CD4-positive, alpha-beta T cell treated with Interleukin-2 at 100 ng/mL for 4 hours (primary cell): ENCODE measurements around the gene E2F8.
A peak's percentile ranks its signal among the peaks of the same experiment; 100 is the strongest.
"Not testable (repeated sequence)": the region's sequence is repeated elsewhere in the genome, so short reads cannot be mapped to it uniquely, and the experiment has no call there.

Experiments used
- DNase-seq: peaks from one replicate; pipeline ENCODE4 v3.0.0-alpha.2; 2020; ENCODE audit warnings: low spot score

E2F8 gene

GRCh38 chr11:19240420-19241259 lies at the start of gene E2F8:
Gene E2F8 (minus strand): TSS chr11:19240945. CDS start chr11:19240121, 824 bp downstream.
- peak; percentile 86 for DNase-seq

DNA sequence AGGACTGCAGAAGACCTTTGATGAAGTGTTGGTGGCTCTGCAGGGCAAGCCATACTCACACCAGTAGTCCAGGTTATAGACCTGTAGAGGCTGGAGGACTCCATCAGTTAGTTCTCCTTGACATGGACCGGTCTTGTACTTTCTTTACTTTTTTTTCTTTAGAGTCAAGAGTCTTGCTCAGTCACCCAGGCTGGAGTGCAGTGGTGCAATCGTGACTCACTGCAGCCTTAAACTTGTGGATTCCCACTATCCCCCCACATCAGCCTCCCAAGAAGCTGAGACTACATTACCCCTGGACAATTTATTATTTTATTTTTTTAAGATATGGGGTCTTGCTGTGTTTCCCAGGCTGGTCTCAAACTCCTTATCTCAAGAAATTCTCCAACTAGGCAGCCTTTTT lies 49.6 kb upstream of the E2F8 start:
- no peak for DNase-seq

DNA sequence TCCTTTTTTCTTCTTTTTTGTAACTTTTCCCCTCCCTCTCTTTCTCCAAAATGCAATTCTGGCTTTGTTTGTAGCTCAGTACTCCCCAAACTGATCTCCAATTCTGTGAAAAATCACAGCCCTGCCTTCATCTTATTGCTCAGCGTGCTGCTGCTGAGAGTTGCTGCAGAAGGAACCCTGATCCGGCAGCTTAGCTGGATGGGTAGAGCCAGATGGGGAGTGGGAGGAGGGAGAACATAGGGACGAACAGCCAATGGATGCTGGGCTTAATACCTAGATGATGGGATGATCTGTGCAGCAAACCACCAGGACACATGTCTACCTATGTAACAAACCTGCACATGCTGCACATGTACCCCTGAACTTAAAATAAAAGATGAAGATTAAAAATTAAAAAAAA lies 47.5 kb upstream of the E2F8 start:
- DNase-seq = no peak

- no peak for DNase-seq
Observed at GRCh38 chr11:19286411-19286810, 45.7 kb upstream of the E2F8 start.

DNA sequence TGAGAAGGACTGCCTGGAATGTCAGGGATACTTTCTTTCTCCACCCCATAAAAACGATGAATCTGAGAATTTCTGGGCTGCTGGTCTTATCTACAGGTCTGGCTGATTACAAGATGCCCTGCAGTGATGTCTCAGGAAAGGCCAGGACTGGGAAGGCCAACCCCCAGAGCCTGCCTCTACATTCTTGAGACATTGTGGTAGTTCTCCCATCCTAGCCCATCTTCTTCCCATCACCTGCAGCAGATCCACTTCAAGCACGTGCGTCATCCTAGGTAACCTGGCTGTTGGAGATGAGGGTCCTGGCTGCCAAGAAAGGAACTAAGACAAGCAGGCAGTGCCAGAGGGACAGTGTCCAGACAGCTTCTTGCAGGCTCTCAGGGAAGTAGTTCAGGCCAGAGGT lies 44.1 kb upstream of the E2F8 start:
- no peak for DNase-seq

DNA sequence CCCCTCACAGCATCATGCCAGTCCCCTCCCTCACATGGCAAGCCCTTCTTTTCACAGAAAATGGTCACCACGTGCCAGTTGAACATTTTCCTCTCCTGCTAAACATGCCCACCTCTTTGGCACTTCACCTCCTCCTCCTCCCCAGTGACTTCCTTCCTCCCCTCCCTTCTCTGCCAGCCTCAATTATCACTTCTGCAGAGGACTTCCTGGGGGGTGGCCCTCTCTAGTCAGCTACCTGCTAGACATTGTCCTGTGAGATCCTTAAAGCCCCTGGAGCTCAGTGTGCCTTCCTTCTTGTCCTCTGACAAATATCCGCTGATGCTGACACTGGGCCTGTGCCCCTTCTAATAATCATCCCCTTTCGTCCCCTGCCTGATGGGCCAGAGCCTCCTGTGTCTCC lies 43.2 kb upstream of the E2F8 start:
- peak; percentile 19 for DNase-seq

GRCh38 chr11:19281555-19281954 lies 40.8 kb upstream of the E2F8 start:
- DNase-seq = no peak

- DNase-seq = peak; percentile 48
Observed at GRCh38 chr11:19281041-19281440, 40.3 kb upstream of the E2F8 start.

GRCh38 chr11:19279451-19279850 lies 38.7 kb upstream of the E2F8 start:
- no peak for DNase-seq

DNA sequence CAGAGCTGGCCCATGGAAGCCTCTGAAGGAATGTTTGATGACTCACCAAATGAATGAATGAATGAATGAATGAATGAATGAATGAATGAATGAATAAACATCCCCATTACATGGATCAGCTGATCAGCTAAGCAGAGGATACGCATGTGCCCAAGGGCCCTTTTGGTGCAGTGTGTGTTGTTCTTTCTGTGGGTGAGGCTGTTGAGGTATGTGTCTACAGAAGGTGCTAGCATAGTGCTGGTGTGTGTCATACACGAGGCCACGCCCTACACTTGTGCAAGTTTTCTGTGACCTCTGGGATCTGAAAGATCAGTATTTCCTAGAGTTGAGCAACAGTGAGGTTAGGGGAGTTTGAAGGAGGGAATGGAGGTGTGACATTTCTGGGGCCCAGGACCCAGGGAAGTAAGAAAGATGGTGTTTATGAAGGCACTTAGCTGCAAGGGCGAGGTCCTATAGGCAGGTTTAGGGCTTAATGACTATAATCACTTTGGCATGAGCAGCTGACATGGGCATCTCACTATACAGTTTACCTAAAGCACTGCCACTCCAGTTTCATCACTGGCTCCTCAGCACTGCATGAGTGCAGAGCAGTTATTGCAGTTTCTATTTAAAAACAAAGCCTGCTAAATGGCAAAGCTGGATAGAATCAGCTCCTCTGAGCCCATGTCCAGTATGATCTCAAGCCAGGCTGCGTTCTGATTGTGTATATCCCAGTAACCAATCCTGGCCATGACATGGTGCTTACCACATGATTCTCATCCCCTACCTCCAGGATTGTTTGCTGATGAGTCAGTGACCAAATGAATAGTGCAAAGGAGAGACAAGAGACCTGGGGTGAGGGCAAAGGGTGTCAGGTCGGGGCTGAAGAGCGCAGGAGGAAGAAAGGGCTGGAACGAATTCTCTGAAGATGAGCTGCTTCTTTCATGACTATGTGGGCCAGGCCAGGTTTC lies 36.4 kb upstream of the E2F8 start:
- DNase-seq = no peak

- no peak for DNase-seq
Observed at GRCh38 chr11:19275496-19275895, 34.8 kb upstream of the E2F8 start.

DNA sequence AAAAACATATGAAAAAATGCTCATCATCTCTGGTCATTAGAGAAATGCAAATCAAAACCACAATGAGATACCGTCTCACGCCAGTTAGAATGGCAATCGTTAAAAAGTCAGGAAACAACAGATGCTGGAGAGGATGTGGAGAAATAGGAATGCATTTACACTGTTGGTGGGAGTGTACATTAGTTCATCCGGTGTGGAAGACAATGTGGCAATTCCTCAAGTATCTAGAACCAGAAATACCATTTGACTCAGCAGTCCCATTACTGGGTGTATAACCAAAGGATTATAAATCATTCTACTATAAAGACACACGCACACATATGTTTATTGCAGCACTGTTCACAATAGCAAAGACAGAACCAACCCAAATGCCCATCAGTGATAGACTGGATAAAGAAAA lies 32.5 kb upstream of the E2F8 start:
- not testable (repeated sequence) for DNase-seq

- DNase-seq = no peak
Observed at GRCh38 chr11:19268909-19269308, 28.2 kb upstream of the E2F8 start.

DNA sequence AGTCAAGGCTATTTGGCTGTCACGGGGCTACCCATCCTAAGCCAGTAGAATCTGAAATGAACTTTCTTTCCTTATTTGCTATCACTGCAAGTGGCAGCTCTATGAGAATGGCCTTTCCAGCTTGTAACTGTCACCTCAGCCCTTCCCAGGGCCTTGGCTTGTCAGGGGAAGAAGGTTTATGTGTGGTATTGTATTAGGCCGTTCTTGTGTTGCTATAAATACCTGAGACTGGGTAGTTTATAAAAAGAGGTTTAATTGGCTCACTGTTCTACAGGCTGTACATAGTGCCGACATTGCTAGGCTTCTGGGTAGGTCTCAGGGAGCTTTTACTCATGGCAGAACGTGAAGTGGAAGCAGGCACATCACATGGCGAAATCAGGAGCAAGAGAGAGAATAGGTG lies 26.8 kb upstream of the E2F8 start:
- no peak for DNase-seq

- no peak for DNase-seq
Observed at GRCh38 chr11:19263333-19263732, 22.6 kb upstream of the E2F8 start.

DNA sequence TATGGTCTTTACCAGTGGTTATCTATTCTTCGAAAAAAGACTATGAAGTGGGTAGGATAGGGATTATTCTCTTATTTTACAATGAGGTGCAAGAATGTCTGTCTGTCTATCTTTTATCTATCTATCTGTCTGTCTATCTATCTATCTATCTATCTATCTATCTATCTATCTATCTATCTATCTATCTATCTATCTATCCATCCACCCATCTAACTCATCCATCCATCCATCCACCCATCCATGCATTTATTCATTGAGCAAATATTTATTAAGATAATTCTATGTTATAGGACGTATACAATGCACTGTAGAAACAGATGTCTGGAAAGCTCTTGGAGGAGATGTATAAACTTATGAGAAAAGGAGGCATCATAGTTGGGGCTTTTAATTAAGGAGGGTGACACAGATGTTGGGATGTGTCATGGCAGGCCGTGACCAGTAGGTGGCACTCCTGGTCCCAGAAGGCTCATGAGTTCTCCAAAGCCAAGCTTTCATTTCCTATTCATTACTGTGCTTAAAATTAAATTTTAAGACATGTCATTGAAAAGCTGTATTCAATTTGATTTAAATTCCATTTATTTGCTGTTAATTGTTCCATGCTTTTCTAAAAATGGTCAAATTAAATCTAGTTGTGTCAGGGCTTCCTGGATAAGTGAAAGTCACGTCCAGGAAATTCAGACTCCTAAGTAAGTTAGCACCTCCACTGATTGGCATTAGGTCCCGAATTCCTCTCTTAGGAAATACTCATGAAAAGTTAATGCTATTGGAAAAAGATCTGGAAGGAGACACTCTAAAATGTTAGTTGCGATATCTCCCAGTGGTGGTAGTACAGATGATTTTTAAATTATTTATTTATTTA lies 19.0 kb upstream of the E2F8 start:
- DNase-seq = peak; percentile 69

DNA sequence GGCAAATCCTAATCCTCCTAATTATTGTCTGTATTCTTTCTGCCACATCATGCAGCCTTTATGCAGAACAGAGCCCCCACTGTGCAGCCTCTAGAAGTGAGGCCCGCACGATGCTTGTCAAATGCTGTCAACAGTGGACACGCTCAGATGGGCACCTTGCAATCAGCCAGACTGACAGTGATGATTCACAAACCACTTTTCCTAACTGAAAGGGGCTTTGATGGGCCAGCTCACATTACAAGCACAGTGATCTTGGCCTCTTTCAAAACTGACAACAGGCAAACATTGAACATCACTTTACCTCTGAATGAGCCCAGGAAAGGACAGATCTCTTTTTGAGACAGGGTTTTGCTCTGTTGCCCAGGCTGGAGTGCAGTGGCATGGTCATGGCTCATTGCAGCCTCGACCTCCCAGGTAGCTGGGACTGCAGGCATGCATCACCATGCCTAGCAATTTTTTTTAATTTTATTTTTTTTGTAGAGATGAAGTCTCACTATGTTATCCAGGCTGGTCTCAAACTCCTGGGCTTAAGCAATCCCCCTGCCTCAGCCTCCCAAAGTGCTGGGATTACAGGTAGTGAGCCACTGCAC lies 18.0 kb upstream of the E2F8 start:
- no peak for DNase-seq

GRCh38 chr11:19254441-19254840 lies 13.7 kb upstream of the E2F8 start:
- not testable (repeated sequence) for DNase-seq

- no peak for DNase-seq
Observed at GRCh38 chr11:19253817-19254216, 13.1 kb upstream of the E2F8 start.

DNA sequence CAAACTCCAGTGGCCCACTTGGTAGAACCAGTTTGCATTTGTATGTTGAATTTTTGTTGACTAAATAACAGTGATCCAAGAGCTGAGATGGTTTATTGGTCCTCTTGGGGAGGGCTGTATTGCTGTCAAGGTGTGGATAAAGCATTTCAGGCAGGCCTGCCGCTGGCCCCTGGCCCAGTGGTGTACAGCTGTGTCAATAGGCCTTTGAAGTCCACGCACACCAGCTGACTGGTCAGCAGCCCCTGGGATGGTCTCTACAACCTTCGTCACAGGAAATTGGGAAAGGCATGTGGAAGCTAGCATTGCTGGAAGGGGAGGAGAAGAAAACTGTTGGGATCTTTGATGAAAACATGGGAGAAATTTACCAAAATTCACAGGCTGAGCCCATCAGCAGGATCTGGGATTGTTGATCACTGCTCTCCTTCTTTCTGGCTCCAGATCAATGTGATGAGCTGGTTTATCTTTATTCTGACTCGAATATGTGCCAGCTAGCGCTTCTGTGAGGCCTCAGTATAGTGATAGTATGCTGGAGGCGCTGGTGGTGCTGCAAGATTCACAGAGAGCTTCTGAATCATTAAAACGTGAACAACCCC lies 12.5 kb upstream of the E2F8 start:
- no peak for DNase-seq
